ENCODE results near the gene FLNB.

Gene FLNB

GRCh38 chr3:58205981-58206380 lies 197.8 kb downstream of the FLNB start:
- DNase-seq (ENCODE audit: low read depth in 2 of 2): no peak

GRCh38 chr3:58206406-58207011 lies 198.3 kb downstream of the FLNB start:
- DNase-seq (ENCODE audit: low read depth in 2 of 2): peak; percentile 6 to 30

- DNase-seq (ENCODE audit: low read depth in 2 of 2): no peak
Measured at GRCh38 chr3:58207954-58208353, 199.7 kb downstream of the FLNB start.

- no peak for DNase-seq (ENCODE audit: low read depth in 2 of 2)
Measured at GRCh38 chr3:58209933-58210332, 201.7 kb downstream of the FLNB start.

- no peak for DNase-seq (ENCODE audit: low read depth in 2 of 2)
Measured at GRCh38 chr3:58210761-58211460, 202.7 kb downstream of the FLNB start, which contains the start of gene DNASE1L3. TSS of gene DNASE1L3 (minus strand) at chr3:58210972. CDS start at chr3:58210906, 66 bp downstream.

GRCh38 chr3:58214484-58215316 lies 206.5 kb downstream of the FLNB start:
- DNase-seq (ENCODE audit: low read depth in 2 of 2): peak; percentile 20 to 44

- DNase-seq (ENCODE audit: low read depth in 2 of 2): no peak
Measured at GRCh38 chr3:58215317-58216025, 207.2 kb downstream of the FLNB start.

GRCh38 chr3:58216496-58217195 lies 208.4 kb downstream of the FLNB start:
- no peak for DNase-seq (ENCODE audit: low read depth in 2 of 2)

GRCh38 chr3:58217209-58217811 lies 209.1 kb downstream of the FLNB start:
- DNase-seq (ENCODE audit: low read depth in 2 of 2): peak; percentile 36 to 52

GRCh38 chr3:58218904-58219303 lies 210.7 kb downstream of the FLNB start:
- no peak for DNase-seq (ENCODE audit: low read depth in 2 of 2)
